Transverse colon (tissue), 4 donors: ENCODE measurements around the gene NEURL1B. TPM values are rescaled to one million over a fixed set of nuclear protein-coding genes. Genes with fewer than 3 reads are reported as not detected.

Experiments
- DNase-seq: peaks from one replicate; pipeline ENCODE4 v3.0.0-alpha.2; 2019
- H3K27ac ChIP-seq, 4 donors: fragments of 200-600 bp; sonication (generic); 2 replicates each; pipeline ENCODE4 v1.5.1; 2016 to 2018; ENCODE audit warnings: inconsistent platforms in 4 of 4
- H3K27me3 ChIP-seq: fragments of 200-600 bp; sonication (generic); 2 replicates; pipeline ENCODE4 v1.5.1; 2017; ENCODE audit warnings: inconsistent platforms
- H3K36me3 ChIP-seq, 4 donors: fragments of 200-600 bp; sonication (generic); 2 replicates each; pipeline ENCODE4 v1.5.1; 2017 to 2019; ENCODE audit warnings: inconsistent platforms in 4 of 4
- H3K4me1 ChIP-seq, 4 donors: fragments of 200-600 bp; sonication (generic); 2 replicates each; pipeline ENCODE4 v1.5.1; 2017 to 2020; ENCODE audit warnings: inconsistent platforms in 4 of 4
- H3K4me3 ChIP-seq, 4 donors: fragments of 200-600 bp; sonication (generic); 1 replicate in 1 of 4; 2 replicates in 3 of 4; pipeline versions ENCODE4 v1.5.1 to v1.6.1; 2017 to 2019; ENCODE audit warnings: inconsistent platforms in 4 of 4
- H3K9me3 ChIP-seq, 2 donors: fragments of 200-600 bp; sonication (generic); 2 replicates each; pipeline ENCODE4 v1.5.1; 2017 to 2019; ENCODE audit warnings: inconsistent platforms in 2 of 2
- CTCF ChIP-seq, 5 experiments: fragments of 200-600 bp in 3 of 5; fragments of 450-650 bp in 2 of 5; sonication (generic) in 3 of 5; IDR thresholded peaks; 1 replicate in 2 of 5; 2 replicates in 3 of 5; pipeline ENCODE4 v1.5.1; 2016 to 2017; ENCODE audit warnings: antibody characterized with exemption in 5 of 5, inconsistent platforms in 3 of 5, mild to moderate bottlenecking in 2 of 5, moderate library complexity in 1 of 5
- EP300 ChIP-seq: sonication (generic); formaldehyde crosslinking; IDR thresholded peaks from one replicate; pipeline ENCODE4 v1.6.1; 2017; ENCODE audit warnings: antibody characterized with exemption, low read depth
- POLR2A ChIP-seq: fragments of 450-650 bp; IDR thresholded peaks from one replicate; pipeline ENCODE4 v1.6.1; 2016; ENCODE audit warnings: antibody characterized with exemption, mild to moderate bottlenecking, moderate library complexity
- POLR2AphosphoS5 ChIP-seq, 3 donors: sonication (generic); formaldehyde crosslinking; IDR thresholded peaks; one replicate each; pipeline ENCODE4 v1.6.1; 2016; ENCODE audit warnings: antibody characterized with exemption in 3 of 3
- WGBS, 2 donors: methylation state at CpG; one replicate each; pipeline ENCODE4 v1.1.5; 2018; ENCODE audit warnings: low coverage in 1 of 2; 5-methylcytosine and 5-hydroxymethylcytosine counted together
- in situ Hi-C, 4 donors: fragments of 200-750 bp; cut with MboI; loops; one replicate each; pipeline versions ENCODE4 v1.15.0 to v1.15.1; 2017; ENCODE audit warnings: low sequenced_read_pairs in 3 of 4, low pct_ligation_motif_present in 1 of 4, low pct_unique_long_range_greater_than_20kb in 1 of 4
- intact Hi-C: fragments of 100-400 bp; cut with DNase I; formaldehyde crosslinking; loops from one replicate; pipeline ENCODE4 v1.15.1; 2023; ENCODE audit warnings: low total_unique reads
- total RNA-seq, 4 donors: library from RNA; depleted of rRNA; stranded (reverse); fragments of >200 nt; gene quantifications; one replicate each; pipeline ENCODE4 v1.1.0, GENCODE V29; 2016

NEURL1B gene
- total RNA-seq, 4 donors from 2014 or later: 74.6 to 168 (median 94.5) TPM

DNA sequence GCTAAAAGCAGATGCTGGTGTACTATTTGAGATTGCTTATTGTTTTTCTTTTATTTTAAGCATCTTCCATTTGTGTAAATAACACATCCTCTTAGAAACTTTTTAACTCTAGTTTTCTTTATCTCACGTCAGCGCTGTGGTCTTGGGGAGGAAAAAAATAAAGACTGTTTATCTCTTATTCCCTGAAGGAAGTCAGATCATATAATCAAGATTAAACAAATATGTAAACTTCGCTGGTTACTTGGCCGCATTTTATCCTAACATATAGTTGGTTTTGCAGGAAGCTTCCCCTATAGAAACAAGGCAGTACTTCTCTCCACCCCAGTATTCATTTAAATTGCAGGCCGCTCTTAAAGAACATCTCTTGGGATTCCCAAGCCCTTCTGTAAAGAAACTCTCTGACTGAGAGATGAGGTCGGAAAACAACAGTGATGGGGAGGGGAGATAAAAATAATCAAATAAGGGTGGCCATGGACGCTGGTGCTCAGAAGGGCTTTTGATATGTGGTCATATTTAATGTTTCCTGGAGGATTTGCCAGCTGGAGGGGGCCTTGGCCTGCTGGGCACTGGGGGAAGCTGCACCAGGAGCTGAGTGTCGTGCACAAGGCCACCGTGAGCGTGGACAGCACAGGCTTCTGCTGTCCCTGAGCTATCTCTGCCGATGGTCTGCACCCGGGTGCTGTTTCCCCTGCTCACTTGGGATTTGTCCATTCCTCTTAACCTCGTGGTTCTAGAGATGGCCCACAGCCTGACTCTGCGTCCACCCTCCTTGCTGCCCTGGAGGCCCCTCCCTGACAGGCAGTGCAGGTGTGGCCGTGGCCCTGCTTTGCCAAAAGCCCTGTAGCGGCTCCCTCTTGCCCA is 23.8 kb downstream of the NEURL1B start:
- intact Hi-C loops: no loop called here
- 39 to 60% methylated on average over 4 to 16 of the region's 16 CpGs for WGBS, 2 donors

GRCh38 chr5:172666251-172666650 is 25.2 kb downstream of the NEURL1B start:
- WGBS, 2 donors: 77 to 78% methylated on average over 5 to 7 of the region's 7 CpGs
- in situ Hi-C loops: no loop called here
- DNase-seq: no peak
- Histone ChIP-seq H3K36me3 (peaks cover 0 to 10% (median 0%) of the 10 kb centered on the region in 4 donors), H3K27me3 (no peaks in the 10 kb centered on the region), H3K9me3 (no peaks in the 10 kb centered on the region), H3K4me1 (peaks cover 25 to 53% (median 33%) of the 10 kb centered on the region in 4 donors), H3K27ac (peak overlapping the region in 1 of 4 donors; percentile 64), H3K4me3 (no peak overlapping the region)
- intact Hi-C loops: no loop called here
- TF ChIP-seq CTCF (IDR thresholded peaks at IDR 0.05) (no peak), POLR2AphosphoS5 (IDR thresholded peaks at IDR 0.05) (no peak), EP300 (no peak), POLR2A (no peak)

More for the DNA sequence above, 23.8 kb downstream of the NEURL1B start:
- no peak overlapping the region for H3K4me3 ChIP-seq
- H3K4me1 ChIP-seq: peaks cover 38 to 66% (median 46%) of the 10 kb centered on the region in 4 donors
- no peaks in the 10 kb centered on the region for H3K27me3 ChIP-seq
- TF ChIP-seq CTCF (IDR thresholded peaks at IDR 0.05): no peak
- no peak for TF ChIP-seq POLR2A
- no peak for TF ChIP-seq POLR2AphosphoS5 (IDR thresholded peaks at IDR 0.05)
- TF ChIP-seq EP300: no peak
- DNase-seq: no peak
- H3K9me3 ChIP-seq: no peaks in the 10 kb centered on the region
- in situ Hi-C loops: no loop called here
- peak overlapping the region; percentile 26 to 50 (median 42) for H3K27ac ChIP-seq
- peaks cover 0 to 1% (median 0%) of the 10 kb centered on the region in 4 donors for H3K36me3 ChIP-seq

- H3K27ac ChIP-seq: peak overlapping the region; percentile 34 to 64 (median 48)
- intact Hi-C loops (no loop called here), in situ Hi-C loops (no loop called here)
- H3K27me3 ChIP-seq: no peaks in the 10 kb centered on the region
- H3K4me1 ChIP-seq: peaks cover 20 to 54% (median 42%) of the 10 kb centered on the region in 4 donors
- H3K36me3 ChIP-seq: peaks cover 0 to 10% (median 0%) of the 10 kb centered on the region in 4 donors
- TF ChIP-seq CTCF (IDR thresholded peaks at IDR 0.05) (no peak), POLR2A (no peak), POLR2AphosphoS5 (IDR thresholded peaks at IDR 0.05) (no peak), EP300 (no peak)
- no peaks in the 10 kb centered on the region for H3K9me3 ChIP-seq
- WGBS, 2 donors: 48 to 50% methylated on average over 5 to 7 of the region's 7 CpGs
- no peak overlapping the region for H3K4me3 ChIP-seq
- peak; percentile 59 for DNase-seq
These were observed 26.9 kb downstream of the NEURL1B start for GRCh38 chr5:172667786-172668593.

DNA sequence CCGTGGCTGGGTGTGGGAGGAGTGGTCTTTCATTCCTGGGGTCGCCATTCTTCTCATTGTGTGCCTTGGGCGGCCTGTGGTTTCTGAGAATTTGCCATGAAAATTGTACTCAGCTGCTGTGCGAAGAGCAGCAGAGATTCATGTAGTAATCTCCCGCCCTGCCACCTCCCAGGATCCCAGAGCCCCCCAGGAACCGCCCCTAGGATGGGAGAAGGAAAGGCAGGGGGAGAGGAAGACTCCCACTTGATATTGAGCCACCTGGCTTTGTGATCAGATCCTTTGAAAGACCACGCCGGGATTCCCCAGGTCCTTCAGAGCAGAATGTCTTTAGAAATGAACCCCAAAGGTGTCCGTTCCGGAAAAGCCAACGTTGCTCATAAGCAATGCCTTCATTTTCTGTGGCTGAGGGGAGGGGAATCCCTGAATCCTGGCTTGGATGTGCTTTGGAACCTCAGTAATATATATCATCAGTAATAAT is 27.6 kb downstream of the NEURL1B start:
- TF ChIP-seq EP300: no peak
- no peak for TF ChIP-seq POLR2A
- TF ChIP-seq CTCF (IDR thresholded peaks at IDR 0.05): no peak
- TF ChIP-seq POLR2AphosphoS5 (IDR thresholded peaks at IDR 0.05): no peak
- 48 to 71% methylated on average over 2 to 11 of the region's 11 CpGs for WGBS, 2 donors
- Histone ChIP-seq H3K27ac (peak overlapping the region; percentile 34 to 64 (median 48)), H3K27me3 (no peaks in the 10 kb centered on the region), H3K4me1 (peaks cover 20 to 58% (median 47%) of the 10 kb centered on the region in 4 donors), H3K36me3 (peaks cover 0 to 10% (median 0%) of the 10 kb centered on the region in 4 donors), H3K9me3 (no peaks in the 10 kb centered on the region), H3K4me3 (no peak overlapping the region)
- DNase-seq: no peak
- intact Hi-C loops (no loop called here), in situ Hi-C loops (no loop called here)
